Measurements from ENCODE around the gene TMEM150A.
A peak's percentile ranks its signal among the peaks of the same experiment; 100 is the strongest.
"Not testable (repeated sequence)": the region's sequence is repeated elsewhere in the genome, so short reads cannot be mapped to it uniquely, and the experiment has no call there.

Gene TMEM150A

DNA sequence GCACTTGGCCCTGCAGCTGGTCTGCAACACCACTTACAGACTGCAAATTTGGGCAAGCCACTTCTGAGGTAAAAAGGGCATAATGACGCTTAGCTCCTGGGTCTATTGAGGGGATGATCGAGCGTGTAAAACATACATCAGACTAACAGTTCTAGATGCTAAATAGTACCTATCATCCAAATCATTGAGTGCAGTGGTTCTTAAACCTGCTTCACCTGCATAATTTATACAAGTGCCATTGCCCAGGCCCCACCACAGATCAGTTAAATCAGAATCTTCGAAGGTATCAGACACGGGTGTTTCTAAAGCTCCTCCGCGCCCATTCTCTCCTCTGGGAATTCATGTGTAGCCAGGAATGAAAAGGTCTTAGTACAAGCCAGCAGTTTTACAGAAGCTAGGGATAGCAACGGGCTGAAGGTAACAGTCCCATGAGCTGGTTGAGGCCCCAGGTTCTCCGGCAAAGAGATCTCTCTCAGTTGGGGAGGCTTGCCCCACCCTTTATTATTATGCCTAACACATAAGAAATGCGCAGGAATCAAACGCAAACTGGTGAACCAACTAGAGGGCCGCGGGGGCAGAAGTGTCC lies 7.7 kb downstream of the TMEM150A start:
- DNase-seq (ENCODE audit: low read depth, low spot score), result no peak

DNA sequence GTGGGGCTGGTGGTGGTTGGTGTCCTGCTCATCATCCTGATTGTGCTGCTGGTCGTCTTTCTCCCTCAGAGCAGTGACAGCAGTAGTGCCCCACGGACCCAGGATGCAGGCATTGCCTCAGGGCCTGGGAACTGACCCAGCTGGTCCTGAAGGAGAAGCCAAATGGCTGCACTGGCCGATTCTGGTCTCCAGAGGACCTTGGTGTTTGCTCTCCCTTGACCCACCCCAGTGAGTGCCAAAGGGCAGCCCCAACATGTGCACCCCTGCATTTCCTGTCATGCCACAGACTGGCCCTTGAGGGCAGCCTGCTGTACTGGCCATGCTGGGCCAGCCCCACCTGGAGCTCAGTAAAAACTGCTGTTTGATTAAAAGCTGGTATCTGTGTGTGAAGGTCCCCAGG lies 9.5 kb downstream of the TMEM150A start:
- no peak for DNase-seq (ENCODE audit: low read depth, low spot score)

DNA sequence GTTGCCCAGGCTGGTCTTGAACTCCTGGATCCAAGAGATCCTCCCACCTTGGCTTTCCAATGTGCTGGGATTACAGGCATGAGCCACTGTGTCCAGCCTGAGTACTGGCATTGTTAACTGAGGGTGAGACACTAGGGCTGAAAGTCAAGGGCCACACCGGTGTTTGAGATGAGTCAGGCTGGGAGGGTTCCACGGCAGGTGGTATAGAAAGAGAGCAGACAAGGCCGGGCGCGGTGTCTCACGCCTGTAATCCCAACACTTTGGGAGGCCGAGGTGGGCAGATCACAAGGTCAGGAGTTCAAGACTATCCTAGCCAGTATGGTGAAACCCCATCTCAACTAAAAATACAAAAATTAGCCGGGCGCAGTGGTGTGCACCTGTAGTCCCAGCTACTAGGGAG lies 10.2 kb downstream of the TMEM150A start:
- not testable (repeated sequence) for DNase-seq (ENCODE audit: low read depth, low spot score)

DNA sequence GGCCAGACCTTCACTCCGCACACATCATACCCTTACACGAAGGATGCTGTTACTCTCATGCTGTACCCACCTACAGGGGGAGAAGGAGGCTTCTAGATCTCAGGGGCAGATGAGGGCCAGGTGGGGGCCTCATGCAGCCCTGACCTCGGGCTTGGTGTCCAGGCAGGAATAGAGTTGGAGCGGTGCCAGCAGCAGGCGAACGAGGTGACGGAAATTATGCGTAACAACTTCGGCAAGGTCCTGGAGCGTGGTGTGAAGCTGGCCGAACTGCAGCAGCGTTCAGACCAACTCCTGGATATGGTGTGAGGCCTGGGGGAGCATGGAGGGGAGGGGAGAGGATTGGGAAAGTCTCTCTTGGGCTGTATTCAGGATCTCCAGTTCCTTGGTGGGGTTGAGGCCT lies 10.9 kb downstream of the TMEM150A start:
- DNase-seq (ENCODE audit: low read depth, low spot score), result no peak

DNA sequence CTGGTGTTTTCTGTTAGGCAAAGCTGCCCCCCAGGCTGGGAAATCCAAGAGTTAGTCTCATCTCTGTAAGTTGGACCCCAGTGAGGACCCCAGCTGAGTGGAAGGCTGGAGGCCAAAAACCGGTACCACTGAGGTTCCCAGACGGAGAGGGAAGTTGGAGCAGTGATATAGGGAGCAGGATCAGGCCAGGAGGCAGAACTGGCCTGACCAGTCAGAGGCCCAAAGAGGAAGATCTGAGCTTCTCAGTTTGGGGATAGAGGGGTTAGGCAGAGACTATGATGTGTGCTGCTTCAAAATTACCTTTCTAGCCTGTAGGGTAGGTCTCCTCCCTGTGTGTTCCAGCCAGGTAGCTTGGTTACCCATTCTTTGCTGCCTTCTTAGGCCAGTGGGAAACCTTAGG lies 11.5 kb downstream of the TMEM150A start:
- DNase-seq (ENCODE audit: low read depth, low spot score), result no peak

DNA sequence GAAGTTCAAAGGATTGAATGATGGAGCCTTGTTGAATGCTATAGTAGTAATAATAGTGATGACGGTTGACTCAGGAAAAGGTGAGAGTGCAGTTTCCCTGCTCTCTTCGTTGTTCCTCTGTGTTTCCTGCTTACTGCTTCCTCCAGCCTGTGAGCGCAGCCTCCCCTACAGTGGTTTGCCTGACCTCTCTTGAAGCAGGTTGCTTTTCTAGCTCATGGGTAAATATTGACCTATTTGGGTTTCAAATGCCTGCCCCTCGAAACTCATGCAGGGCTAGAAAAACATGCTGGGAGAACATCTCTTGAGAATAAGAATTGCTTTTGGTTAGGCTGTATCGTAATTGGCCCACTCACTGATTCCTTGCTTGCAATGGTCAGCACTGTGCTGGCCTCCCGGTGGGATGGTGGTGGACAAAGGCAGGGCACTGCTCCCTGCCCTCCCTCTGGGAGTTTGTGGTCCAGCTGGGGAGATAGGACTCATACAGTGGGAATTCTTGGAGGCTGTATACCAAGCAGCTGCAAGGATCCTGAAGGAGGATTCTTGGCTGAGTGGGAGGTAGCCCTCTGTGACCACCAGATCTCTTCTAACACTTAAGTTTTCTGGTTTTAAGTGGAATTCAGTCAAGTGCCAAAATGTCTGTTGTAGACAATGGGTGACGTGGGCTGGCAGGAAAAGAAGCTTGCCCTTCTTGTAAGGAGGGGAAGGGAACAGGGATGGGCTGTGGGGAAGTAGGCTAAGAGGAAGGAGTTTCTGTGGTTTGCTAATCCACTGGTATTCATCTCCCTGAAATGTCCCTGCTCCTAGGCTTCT lies 12.3 kb downstream of the TMEM150A start:
- DNase-seq (ENCODE audit: low read depth, low spot score), result no peak

DNA sequence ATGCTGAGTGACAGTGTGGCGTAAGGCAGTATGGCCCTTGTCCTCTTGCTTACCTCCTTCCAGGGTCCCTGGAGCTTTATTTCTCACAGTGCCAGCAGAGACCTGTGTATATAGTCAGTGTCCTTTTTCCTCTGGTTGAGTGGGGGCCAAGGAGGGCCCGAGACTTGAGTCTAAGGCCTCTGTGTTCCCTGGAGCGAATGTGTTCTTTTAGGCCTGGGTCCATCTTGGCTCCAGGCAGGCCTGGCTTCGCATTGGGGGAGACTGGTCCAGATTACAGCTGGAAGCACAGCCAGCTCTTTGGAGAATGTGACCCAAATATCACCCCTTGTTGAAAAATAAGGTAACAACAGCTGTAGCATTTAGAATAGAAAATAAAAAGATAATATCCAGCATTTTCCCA lies 13.3 kb downstream of the TMEM150A start:
- DNase-seq (ENCODE audit: low read depth, low spot score), result no peak

DNA sequence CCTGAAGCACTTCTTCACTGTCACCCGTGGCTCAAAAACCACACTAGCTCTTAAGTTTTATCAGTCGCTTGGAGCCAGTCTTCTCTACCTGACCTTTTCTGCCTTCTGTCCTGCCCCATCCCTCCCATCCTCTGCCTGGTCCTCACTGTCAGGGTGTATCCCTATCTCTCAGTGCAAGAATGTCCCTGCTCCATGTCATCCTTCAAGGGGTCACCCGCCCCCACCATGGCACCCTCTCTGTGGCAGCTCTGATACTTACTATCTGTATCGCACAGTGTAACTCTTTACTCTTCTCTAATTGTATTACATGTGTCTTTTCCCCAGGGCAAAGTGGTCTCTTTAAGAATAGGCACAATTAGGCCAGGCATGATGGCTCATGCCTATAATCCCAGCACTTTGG lies 13.9 kb downstream of the TMEM150A start:
- no peak for DNase-seq (ENCODE audit: low read depth, low spot score)

DNA sequence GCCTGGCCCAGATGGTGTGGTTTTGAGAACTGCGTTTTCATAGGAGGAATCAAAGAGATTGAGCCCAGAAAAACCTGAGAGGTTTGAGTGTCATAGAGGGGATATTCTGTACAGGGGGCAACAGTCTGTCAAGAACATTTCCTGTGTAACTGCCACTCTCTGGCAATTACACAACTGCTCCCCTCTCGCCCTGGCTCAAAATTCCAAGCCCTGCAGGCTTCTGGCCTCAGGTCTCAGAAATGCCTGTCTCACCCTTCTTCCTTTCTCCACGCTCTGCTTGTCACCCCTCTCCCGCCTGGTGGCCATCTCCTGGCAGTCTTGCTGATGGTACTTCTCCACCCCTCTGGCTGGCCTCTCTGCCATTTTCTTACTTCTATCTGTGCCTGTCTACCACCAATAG lies 14.3 kb downstream of the TMEM150A start:
- DNase-seq (ENCODE audit: low read depth, low spot score), result no peak

DNA sequence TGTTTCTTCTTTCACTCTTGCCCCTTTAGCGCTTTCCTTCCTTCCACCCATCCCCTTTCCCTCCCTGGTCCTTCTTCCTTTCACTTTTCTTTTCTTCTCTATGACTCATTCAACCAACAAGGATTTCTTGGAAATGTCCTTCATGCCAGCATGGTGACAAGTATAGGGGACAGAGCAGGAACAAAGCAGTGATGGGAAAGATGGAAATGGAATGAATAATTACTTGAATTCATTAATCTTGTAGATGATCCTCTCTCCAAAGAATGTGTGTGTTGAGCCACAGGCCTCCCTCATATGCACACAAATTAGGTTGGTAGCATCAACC lies 16.8 kb downstream of the TMEM150A start:
- DNase-seq (ENCODE audit: low read depth, low spot score), result no peak

DNA sequence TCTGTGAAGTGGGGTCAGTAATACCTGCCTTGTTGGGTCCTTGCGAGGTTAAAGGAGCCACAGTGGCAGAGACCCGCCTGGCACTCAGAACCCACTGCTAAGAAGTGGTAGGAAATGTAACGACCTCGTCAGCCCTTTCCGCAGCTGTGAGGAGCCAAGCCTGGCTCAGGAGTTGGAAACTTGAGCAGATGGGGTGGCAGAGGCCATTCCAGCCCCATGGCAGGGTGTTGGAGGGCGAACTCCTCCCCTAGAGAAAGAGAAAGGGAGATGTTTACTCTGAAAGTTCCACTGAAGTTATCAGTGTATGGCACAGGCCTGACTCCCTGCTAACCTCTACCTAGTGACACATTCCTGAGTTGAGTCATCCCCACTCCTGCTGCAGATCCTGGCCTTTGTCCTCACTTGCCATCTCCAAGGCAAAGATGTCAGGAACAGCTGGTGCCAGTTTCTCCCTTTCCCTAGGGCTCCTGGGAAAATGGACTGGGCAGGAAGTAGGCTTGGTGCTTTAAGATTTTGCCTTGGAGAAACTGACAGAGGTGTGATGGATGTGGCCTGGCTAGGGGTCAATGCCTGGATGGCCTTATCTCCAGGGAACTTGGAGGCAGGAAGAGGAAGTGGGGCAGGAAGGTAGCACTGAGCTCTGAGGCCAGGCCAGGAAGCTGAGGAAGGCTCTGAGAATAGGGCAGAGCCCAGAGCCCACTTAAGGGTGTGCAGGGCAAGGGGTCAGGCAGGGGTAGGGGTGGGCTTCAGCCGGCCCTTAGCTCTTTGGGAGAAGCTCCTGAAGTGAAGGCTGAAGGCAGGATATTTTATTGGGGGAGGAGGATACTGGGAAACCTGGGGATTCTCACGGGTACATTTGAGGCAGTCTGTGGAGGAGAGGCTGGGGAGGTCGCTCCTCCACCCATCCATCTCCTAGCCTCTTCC lies 17.4 kb downstream of the TMEM150A start:
- no peak for DNase-seq (ENCODE audit: low read depth, low spot score)

DNA sequence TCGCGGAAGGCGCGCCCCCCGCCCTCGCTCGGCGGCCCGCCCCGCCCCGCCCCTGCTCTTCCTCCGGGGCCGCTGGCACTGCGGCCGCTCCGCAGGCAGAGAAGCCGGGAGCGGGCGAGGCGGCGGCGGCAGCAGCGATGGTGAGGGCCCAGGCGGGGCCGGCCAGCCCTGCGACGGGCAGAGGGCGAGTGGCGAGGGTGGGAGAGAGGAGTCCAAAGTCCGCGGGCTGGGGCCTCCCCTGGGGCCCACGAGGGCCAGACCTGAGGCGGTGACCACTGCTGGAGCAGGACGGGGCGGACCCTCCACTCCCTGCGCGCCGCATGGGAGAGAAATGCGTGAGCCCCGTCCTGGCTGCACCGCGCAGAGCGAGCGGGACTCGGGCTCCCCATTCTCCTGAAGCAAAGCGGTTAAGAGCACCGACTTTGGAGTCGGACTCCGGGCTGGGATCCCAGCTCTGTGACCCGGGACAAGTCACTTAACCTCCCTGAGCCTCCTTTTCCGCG lies 18.1 kb downstream of the TMEM150A start, which contains the start of gene VAMP5:
VAMP5 (plus strand) TSS at position 78 of the 503 bp plus-strand sequence; CDS start at position 138, 60 bp downstream.
- no peak for DNase-seq (ENCODE audit: low read depth, low spot score)

DNA sequence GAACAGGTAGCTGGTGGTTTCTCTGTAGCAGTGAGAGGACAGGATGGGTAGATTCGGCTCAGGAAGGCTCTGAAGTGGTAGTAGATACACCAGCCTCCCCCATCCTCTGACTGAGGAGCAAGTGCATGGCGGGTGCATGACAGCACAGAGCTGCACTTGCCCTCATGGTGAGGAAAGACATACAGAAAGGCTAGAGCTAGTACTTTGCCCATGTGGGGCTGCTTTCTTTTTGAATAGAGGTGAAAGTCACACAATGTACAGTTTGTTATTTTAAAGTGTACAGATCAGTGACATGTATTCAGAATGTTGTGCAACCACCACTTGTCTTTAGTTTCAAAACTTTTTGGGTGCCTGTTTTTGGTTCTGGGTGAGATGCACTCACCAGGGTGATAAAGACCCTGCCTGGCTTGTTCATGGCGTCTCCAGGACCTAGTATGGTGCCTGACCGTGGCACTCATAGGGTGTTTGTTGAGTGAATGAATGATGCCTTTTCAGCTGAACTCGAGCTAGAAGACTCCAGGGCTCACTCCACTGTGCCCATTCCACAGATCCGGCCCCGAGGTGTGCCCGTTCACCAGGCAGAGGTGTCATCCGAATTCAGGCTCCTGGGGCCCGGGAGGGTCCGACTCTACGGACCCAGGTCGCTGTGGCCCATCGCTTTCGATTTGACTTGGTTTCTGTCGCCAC lies 18.7 kb downstream of the TMEM150A start:
- no peak for DNase-seq (ENCODE audit: low read depth, low spot score)

DNA sequence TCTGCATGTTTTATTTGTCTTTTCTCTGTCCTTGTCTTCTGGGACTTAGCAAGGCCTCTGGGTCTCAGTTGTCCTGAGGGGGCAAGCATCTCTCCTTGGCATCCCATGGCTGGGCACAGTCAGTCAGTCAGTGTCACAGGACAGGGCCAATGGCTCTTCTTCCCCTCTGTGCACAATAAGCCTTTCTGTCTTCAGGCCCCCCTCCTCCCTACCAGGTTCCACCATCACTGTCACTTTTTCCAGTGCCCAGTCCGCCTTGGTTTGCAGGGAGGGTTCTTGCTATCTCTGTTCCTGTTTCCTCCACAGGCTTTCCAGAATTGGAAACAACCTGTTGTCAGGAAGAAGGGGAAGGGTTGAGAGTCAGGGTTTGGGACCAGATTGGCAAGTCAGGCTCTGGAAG lies 20.0 kb downstream of the TMEM150A start:
- no peak for DNase-seq (ENCODE audit: low read depth, low spot score)

DNA sequence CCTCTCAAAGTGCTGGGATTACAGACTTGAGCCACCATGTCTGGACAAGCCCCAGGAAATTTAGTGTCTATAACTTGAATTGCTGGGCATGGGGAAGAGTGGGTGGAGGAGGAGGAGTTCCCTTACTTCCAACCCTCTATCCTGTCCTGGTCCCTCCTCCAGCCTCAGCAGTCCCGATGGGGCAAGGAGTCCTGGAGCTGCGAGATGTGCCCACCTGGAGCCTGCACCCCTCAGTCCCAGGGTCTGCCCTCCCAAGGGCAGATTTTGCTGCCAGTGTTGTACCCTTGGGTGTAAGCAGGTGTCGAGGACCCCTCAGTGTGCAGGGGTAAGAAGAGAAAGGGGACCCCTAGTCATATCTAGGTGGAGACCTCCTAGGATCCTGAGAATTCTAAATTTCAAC lies 22.3 kb downstream of the TMEM150A start:
- DNase-seq (ENCODE audit: low read depth, low spot score), result no peak

DNA sequence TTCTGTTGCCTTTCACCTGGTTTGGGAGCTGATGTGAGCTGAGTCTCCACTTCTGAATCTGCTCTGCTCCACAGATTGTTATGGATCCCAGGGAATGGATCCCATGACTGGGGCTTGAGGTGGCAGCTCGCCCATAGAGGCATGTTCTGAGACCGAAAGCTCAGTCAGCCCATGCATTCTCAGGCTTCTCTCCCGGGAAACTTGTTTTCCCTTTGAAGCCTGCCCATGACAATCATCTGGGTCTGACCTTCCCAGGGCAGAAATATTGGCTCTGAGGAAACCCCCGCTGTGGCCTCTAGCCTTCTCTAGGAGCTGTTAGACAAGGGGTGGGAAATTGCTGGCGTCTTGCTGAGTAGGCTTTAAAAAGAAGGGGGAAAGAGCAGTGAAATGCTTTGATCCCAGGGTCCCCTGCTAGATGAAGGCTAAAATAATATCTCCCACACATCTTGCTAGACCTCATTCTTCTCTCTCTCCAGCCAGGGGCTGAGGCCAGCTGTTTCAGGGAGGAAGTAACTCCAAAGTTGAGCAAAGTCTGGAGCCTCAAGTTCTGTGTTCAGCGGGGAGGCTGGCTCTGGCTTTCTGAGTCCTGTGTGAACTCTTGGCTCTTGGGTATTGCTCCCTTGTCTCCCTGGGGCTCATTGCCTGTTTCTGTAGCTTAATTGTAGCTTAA lies 23.1 kb downstream of the TMEM150A start:
- no peak for DNase-seq (ENCODE audit: low read depth, low spot score)

DNA sequence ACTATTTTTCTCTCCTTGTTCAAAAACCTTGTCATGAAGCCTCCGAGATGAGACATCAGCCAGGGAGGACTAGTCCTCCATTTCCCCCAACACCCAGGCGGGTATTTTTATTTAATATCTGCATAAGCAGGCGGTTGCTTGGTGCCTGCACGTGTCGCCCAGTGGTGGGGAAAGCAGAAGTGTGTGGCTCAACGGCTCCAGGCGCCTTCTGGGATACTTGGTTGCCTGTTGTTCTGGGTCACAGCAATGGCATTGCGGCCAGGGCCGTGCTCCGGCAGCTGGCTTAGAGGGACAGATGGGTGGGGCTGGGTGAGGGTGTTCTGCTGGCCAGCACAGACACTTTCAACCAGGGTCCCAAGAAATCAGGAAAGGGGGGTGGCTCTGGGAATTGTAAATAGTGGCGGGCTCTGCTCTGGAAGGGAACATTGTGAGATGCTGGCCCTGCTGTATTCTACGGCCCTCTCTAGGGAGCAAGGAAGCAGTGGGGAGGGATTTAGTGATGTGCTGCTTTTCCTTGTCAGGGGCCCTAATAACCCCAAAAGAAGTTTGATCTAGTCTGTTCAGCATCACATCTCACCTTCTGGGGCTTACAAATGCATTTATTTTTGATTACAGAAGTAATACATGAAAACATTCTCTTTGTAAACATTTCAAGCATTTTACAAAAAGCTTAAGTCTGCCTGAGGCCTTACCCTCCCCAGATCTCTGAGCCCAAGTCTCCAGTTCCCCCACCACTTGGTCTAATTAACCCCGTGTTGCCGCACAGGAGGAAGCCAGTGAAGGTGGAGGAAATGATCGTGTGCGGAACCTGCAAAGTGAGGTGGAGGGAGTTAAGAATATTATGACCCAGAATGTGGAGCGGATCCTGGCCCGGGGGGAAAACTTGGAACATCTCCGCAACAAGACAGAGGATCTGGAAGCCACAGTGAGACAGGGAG lies 24.0 kb downstream of the TMEM150A start:
- DNase-seq (ENCODE audit: low read depth, low spot score), result no peak

DNA sequence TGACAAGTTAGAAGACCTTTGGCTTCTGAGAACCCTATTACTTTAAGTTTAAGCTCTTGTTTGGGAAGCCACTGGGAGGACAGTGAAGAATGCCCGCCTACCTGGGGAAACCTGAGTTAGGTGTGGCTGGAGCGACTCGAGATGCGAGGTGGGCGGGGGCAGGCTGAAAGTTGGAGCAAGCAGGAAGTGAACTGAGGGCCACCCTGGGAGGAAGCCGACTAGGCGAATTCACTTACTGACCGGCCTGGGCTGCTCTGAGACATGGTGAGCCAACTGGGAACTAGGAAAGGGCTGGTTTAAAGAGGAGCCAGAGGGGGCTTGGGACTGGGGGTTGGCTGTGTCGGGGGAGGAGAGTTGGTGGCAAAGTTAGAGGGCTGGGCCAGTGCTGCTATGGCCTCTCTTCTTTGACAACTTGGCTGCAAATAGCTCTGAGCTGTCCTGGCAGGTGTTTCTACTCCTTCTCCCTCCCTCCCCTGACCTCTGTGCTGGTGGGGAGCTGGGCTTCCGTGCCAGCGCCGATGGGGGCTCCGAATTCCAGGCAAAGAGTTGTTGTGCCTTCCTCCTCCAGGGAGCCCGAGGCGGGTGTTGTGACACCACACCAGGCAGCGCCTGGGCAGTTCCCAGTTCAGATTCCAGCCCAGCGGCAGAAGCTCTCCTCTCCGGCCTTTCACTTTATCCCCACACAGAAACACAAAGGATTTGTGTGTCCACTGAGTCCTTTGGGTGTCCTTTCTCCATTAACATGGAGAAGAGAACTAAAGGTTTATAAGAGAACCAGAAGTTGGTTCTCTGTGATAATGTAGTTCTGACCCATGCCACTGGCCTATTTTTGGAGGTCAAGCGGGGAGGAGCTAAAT lies 24.9 kb downstream of the TMEM150A start, which contains the start of gene VAMP8:
VAMP8 (plus strand) TSS at position 201 of the 857 bp plus-strand sequence; CDS start at position 262, 61 bp downstream.
- peak; percentile 42 for DNase-seq (ENCODE audit: low read depth, low spot score)

DNA sequence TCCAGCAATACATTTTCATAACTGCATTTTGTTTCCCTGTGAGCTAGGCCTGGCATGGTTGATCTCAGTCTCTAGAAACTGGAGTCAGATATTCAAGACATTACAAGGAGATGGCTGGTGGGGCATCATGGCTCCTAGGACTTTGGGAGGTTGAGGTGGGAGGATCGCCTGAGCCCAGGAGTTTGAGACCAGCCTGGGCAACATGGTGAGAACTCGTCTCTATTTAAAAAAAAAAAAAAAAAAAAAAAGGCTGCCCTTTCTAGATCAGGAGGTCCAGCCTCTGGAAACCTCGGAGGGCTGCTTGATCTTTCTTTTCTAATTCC lies 25.5 kb downstream of the TMEM150A start:
- no peak for DNase-seq (ENCODE audit: low read depth, low spot score)

All from activated naive CD8-positive, alpha-beta T cell treated with anti-CD3 and anti-CD28 coated beads, Interleukin-2, amount 50 U/mL, for 16 hours (primary cell).